GM10248 (cell line): ENCODE data around the gene CHRNA7.

Source experiments
- CTCF ChIA-PET: fragments of 300-600 bp; sonication (Branson Sonifier 250); formaldehyde crosslinking; extraction: SDS; loops from one replicate; lab custom pipeline; 2021; ENCODE audit warnings: antibody characterized with exemption; lab: Yijun Ruan, JAX
- POLR2A ChIA-PET: fragments of 350-650 bp; sonication (Branson Sonifier 250); formaldehyde crosslinking; extraction: SDS; loops from one replicate; lab custom pipeline; 2020; ENCODE audit warnings: antibody characterized with exemption; lab: Yijun Ruan, JAX
- DNase-seq: peaks from one replicate; pipeline ENCODE4 v3.0.0; 2012; ENCODE audit errors: extremely low spot score
- CTCF ChIP-seq: IDR thresholded peaks from 2 replicates; pipeline ENCODE4 v1.5.1; 2012; ENCODE audit warnings: mild to moderate bottlenecking, low read depth; ENCODE audit errors: extremely low read depth, missing control alignments, control extremely low read depth

Gene CHRNA7

GRCh38 chr15:32053719-32054118 lies 23.4 kb downstream of the CHRNA7 start:
- CTCF ChIA-PET: no interaction called here
- POLR2A ChIA-PET: no interaction called here
- no peak for DNase-seq
- TF ChIP-seq CTCF: no peak

- ChIA-PET CTCF (no interaction called here), POLR2A (no interaction called here)
- no peak for DNase-seq
- TF ChIP-seq CTCF: no peak
Measured at GRCh38 chr15:32057876-32058425, 27.6 kb downstream of the CHRNA7 start.

- CTCF ChIA-PET: no interaction called here
- POLR2A ChIA-PET: no interaction called here
- no peak for TF ChIP-seq CTCF
- DNase-seq: no peak
Measured at GRCh38 chr15:32060706-32061105, 30.4 kb downstream of the CHRNA7 start.

GRCh38 chr15:32067115-32067514 lies 36.8 kb downstream of the CHRNA7 start:
- ChIA-PET CTCF (no interaction called here), POLR2A (no interaction called here)
- TF ChIP-seq CTCF: no peak
- no peak for DNase-seq

DNA sequence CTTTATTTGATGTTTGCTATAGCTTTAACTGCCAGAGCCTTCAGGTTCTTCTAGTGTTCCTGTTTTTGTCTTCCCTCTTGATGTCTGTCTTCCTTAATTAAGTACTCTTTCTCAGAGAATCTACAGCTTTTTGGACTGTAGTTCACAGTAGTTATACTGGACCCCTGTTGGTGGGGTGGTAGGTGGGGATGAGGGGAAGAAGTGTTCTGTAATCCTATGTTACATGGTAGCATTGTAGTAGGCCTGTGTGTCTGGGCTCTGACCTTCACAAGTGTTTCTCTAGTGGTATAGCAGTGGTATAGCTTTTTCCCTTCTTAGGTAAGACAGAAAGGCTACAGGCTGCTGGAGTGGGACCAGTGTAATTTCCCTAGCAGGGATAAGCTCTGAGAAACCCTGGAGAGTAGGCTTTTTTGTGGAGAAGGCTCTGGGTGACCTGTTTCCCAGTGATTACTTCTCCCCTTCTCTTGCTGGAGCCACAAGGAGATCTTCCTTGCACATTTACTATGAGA lies 59.6 kb downstream of the CHRNA7 start:
- CTCF ChIA-PET: interaction anchor here (0.8 to 2.5 kb wide), 2 partner anchors 11 to 113 kb away, joined by 3 to 6 read pairs; no protein-coding TSS in a partner anchor
- no peak for DNase-seq
- no peak for TF ChIP-seq CTCF
- POLR2A ChIA-PET: no interaction called here

GRCh38 chr15:32091505-32092380 lies 61.4 kb downstream of the CHRNA7 start:
- DNase-seq: no peak
- TF ChIP-seq CTCF: no peak
- ChIA-PET CTCF (interaction anchor here (2.5 kb wide), 1 partner anchor 9 kb away, joined by 6 read pairs; no protein-coding TSS in a partner anchor), POLR2A (no interaction called here)
